Glutamatergic neuron (in vitro differentiated cells): ENCODE results near the gene MAPRE2. TPM values are rescaled to one million over a fixed set of nuclear protein-coding genes. Genes with fewer than 3 reads are reported as not detected.

Experiments used
- DNase-seq: peaks from one replicate; pipeline ENCODE4 v3.0.0; 2022
- H3K27ac Mint-ChIP-seq: one replicate; pipeline ENCODE4 v1.8.0; 2020; ENCODE audit warnings: mild to moderate bottlenecking, mixed read lengths, inconsistent platforms; ENCODE audit not compliant: unreplicated experiment
- H3K27me3 Mint-ChIP-seq: one replicate; pipeline ENCODE4 v1.8.0; 2020; ENCODE audit warnings: mild to moderate bottlenecking, moderate library complexity, mixed read lengths, inconsistent platforms; ENCODE audit not compliant: unreplicated experiment
- H3K36me3 Mint-ChIP-seq: one replicate; pipeline ENCODE4 v1.8.0; 2020; ENCODE audit warnings: mild to moderate bottlenecking, mixed read lengths, inconsistent platforms; ENCODE audit not compliant: unreplicated experiment
- H3K4me1 Mint-ChIP-seq: one replicate; pipeline ENCODE4 v1.8.0; 2020; ENCODE audit warnings: mild to moderate bottlenecking, low read depth, mixed read lengths, inconsistent platforms; ENCODE audit not compliant: unreplicated experiment
- H3K4me3 Mint-ChIP-seq: one replicate; pipeline ENCODE4 v1.8.0; 2020; ENCODE audit warnings: mild to moderate bottlenecking, mixed read lengths, inconsistent platforms; ENCODE audit not compliant: unreplicated experiment
- H3K9me3 Mint-ChIP-seq: one replicate; pipeline ENCODE4 v1.8.0; 2020; ENCODE audit warnings: mild to moderate bottlenecking, moderate library complexity, mixed read lengths, inconsistent platforms; ENCODE audit not compliant: unreplicated experiment
- CTCF ChIP-seq: fragments of 200-600 bp; sonication (generic); IDR thresholded peaks from one replicate; pipeline ENCODE4 v1.5.0; 2021; ENCODE audit not compliant: partially characterized antibody, unreplicated experiment
- total RNA-seq: library from RNA; stranded (reverse); fragmentation: NEBNext Ultra II Directional; extraction: Animal tissue kit (Norgen Biotek cat#: 25700); gene quantifications from one replicate; pipeline ENCODE4 v1.2.1, GENCODE V29; 2021; ENCODE audit not compliant: unreplicated experiment

The MAPRE2 gene
- total RNA-seq, 1 donor from 2014 or later, result 127 TPM

- peaks cover 1% of the 10 kb centered on the region for H3K9me3 Mint-ChIP-seq
- peaks cover 7% of the 10 kb centered on the region for H3K27me3 Mint-ChIP-seq
- H3K36me3 Mint-ChIP-seq, result no peaks in the 10 kb centered on the region
- no peak for DNase-seq
- peaks cover 49% of the 10 kb centered on the region for H3K4me1 Mint-ChIP-seq
- TF ChIP-seq CTCF, result no peak
- no peak overlapping the region for H3K4me3 Mint-ChIP-seq
- H3K27ac Mint-ChIP-seq, result no peak overlapping the region
Measured at GRCh38 chr18:35117951-35118411, 76.8 kb downstream of the MAPRE2 start.

GRCh38 chr18:35118641-35119040 lies 77.4 kb downstream of the MAPRE2 start:
- H3K27ac Mint-ChIP-seq, result peak overlapping the region; percentile 64
- DNase-seq, result no peak
- H3K9me3 Mint-ChIP-seq, result peaks cover 3% of the 10 kb centered on the region
- H3K27me3 Mint-ChIP-seq, result peaks cover 10% of the 10 kb centered on the region
- peaks cover 55% of the 10 kb centered on the region for H3K4me1 Mint-ChIP-seq
- TF ChIP-seq CTCF, result no peak
- peak overlapping the region; percentile 35 for H3K4me3 Mint-ChIP-seq
- H3K36me3 Mint-ChIP-seq, result no peaks in the 10 kb centered on the region

- peaks cover 7% of the 10 kb centered on the region for H3K9me3 Mint-ChIP-seq
- TF ChIP-seq CTCF, result no peak
- no peak overlapping the region for H3K27ac Mint-ChIP-seq
- no peaks in the 10 kb centered on the region for H3K36me3 Mint-ChIP-seq
- no peak overlapping the region for H3K4me3 Mint-ChIP-seq
- H3K27me3 Mint-ChIP-seq, result peaks cover 10% of the 10 kb centered on the region
- peaks cover 59% of the 10 kb centered on the region for H3K4me1 Mint-ChIP-seq
- DNase-seq, result no peak
Measured at GRCh38 chr18:35121038-35121437, 79.8 kb downstream of the MAPRE2 start.

DNA sequence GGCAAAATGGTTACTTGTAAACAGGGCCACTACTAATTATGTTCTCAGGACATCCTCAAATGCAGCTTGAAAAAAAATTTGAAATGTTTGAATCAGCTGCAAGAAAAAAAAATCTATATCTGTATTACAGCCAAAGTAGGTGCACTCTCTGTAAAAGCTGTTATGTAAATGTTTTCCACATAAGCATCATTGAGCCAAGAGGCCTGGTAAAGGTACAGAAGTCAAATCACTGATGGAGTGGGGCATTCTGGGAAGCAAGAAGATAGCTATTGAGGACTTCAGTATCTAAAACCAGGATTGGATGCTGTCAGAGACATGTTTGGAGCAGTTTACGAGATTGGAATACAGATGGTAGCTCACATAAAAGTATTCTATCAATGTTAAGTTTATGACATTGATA lies 80.3 kb downstream of the MAPRE2 start:
- Mint-ChIP-seq H3K4me3 (peak overlapping the region; percentile 46), H3K9me3 (peaks cover 7% of the 10 kb centered on the region)
- no peak for TF ChIP-seq CTCF

DNA sequence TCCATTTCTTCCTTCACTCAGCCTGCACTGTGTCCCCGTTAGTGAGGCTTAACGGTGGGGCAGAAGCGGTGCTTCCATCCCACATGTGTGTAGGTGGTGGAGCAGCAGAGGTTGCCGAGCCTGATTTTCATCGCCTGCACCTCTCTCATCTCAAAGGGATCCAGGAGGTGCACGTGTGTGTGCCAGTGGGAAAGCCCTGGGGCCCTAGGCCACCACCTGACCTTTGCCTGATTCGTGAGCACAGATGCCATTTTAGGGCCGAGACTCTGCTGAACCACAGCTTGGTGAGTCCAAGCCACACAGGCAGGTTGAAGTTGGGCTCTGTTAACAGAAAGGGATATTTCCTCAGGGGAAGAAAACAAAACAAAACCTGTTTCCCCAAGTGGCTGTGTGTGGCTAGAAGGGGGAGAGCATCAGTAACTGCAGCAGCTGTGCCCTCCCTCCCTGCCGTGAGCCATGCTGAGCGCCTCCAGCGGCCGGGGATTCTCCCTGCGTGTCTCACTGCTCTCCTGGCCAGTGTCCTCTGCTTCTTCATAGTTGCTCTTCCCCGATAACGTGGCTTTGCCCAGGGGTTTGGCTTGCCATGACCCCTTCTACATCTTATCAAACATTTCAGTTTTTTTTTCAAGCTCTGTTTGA lies 81.5 kb downstream of the MAPRE2 start:
- Mint-ChIP-seq H3K9me3 (peaks cover 7% of the 10 kb centered on the region), H3K27ac (peak overlapping the region; percentile 91)
- peak; percentile 88 for DNase-seq

More for the DNA sequence above, 80.3 kb downstream of the MAPRE2 start:
- DNase-seq, result no peak
- Mint-ChIP-seq H3K27me3 (peaks cover 10% of the 10 kb centered on the region), H3K4me1 (peaks cover 59% of the 10 kb centered on the region), H3K27ac (peak overlapping the region; percentile 79), H3K36me3 (no peaks in the 10 kb centered on the region)

More for the DNA sequence above, 81.5 kb downstream of the MAPRE2 start:
- peaks cover 10% of the 10 kb centered on the region for H3K27me3 Mint-ChIP-seq
- peaks cover 48% of the 10 kb centered on the region for H3K4me1 Mint-ChIP-seq
- TF ChIP-seq CTCF, result peak; percentile 42
- no peaks in the 10 kb centered on the region for H3K36me3 Mint-ChIP-seq
- peak overlapping the region; percentile 81 for H3K4me3 Mint-ChIP-seq
